ENCODE results near the gene CECR2. TPM values are rescaled to one million over a fixed set of nuclear protein-coding genes. Genes with fewer than 3 reads are reported as not detected.

The CECR2 gene
- total and polyA plus RNA-seq, 10 of the 15 experiments (the other 5 are each of a cell fraction or from before 2014, with no cell fraction given), result 0.01 to 0.08 (median 0.01) TPM; not detected in 7

DNA sequence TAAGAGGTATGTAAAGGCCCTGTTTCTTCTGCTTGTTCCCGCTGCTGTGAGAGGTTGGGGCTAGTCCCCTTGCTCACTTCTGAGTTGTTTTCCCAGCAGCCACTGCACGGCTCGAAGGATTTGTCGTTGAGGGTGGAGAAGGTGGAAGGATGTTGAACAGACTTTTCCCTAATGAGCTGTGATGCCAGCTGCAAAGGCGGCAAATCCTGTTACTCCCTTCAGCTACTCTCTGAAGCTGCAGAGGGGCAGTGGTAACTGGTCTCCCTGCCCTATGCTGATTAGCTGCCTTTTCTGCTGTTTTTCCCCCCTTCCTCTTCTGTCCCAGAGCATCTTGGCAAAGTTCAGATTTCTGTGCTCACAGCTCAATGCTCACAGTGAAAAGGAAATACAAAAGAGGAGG, 103.7 kb downstream of the CECR2 start (continued):
- TF ChIP-seq, protein P1, sequence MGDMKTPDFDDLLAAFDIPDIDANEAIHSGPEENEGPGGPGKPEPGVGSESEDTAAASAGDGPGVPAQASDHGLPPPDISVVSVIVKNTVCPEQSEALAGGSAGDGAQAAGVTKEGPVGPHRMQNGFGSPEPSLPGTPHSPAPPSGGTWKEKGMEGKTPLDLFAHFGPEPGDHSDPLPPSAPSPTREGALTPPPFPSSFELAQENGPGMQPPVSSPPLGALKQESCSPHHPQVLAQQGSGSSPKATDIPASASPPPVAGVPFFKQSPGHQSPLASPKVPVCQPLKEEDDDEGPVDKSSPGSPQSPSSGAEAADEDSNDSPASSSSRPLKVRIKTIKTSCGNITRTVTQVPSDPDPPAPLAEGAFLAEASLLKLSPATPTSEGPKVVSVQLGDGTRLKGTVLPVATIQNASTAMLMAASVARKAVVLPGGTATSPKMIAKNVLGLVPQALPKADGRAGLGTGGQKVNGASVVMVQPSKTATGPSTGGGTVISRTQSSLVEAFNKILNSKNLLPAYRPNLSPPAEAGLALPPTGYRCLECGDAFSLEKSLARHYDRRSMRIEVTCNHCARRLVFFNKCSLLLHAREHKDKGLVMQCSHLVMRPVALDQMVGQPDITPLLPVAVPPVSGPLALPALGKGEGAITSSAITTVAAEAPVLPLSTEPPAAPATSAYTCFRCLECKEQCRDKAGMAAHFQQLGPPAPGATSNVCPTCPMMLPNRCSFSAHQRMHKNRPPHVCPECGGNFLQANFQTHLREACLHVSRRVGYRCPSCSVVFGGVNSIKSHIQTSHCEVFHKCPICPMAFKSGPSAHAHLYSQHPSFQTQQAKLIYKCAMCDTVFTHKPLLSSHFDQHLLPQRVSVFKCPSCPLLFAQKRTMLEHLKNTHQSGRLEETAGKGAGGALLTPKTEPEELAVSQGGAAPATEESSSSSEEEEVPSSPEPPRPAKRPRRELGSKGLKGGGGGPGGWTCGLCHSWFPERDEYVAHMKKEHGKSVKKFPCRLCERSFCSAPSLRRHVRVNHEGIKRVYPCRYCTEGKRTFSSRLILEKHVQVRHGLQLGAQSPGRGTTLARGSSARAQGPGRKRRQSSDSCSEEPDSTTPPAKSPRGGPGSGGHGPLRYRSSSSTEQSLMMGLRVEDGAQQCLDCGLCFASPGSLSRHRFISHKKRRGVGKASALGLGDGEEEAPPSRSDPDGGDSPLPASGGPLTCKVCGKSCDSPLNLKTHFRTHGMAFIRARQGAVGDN (IDR thresholded peaks at IDR 0.05), result no peak
- TF ChIP-seq ESRRA (IDR thresholded peaks at IDR 0.05; ENCODE audit: low read length) (no peak), CBX5 (IDR thresholded peaks at IDR 0.05; ENCODE audit: low read depth) (no peak), ZNF207 (IDR thresholded peaks at IDR 0.05; ENCODE audit: borderline replicate concordance) (no peak), HDGF (IDR thresholded peaks at IDR 0.05) (no peak)

DNA sequence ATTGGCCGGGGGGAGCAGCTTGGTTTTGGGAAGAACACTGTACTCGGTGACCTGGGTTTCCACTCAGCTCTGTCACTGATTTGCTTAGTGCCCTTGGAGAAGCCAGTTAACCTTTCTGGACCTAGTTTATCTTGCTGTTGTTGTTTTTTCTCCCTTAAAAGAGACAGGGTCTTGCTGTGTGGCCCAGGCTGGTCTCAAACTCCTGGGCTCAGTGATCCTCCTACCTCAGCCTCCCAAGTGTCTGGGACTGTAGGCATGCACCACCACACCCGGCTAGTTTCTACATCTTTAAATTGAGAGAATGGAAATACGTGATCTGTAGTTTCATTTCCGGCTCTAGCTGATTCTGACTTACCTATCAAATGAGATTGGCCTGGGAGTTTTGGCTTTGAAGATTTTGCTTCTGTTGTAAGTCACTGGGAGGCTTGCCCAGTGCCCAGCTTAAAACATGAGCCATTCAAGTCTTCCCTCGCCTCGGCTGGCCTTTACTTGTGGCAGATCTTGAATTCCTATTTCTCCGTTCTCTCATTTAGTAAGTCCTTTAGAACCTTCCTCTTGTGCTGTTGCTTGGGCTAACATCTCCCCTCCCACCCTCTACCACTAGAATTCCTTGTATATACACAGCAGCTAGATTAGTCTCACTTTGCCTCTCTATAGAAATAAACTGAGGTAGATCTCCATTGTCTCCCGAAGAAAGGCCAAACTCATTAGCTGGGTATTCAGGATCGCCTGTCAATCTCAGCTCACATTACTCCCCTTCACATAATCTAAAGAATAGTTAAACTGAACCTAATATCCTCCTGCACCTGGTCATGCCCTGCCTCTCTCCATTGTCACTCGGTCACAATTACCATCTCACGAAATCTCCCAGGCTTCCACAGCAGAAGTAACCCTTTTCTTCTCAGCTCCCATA, 106.3 kb downstream of the CECR2 start:
- ATAC-seq (no peak), DNase-seq (ENCODE audit: low read depth, low spot score) (no peak), FAIRE-seq (no peak)
- RAD21 ChIA-PET (ENCODE audit: unreplicated experiment), result no interaction called here
- SMC1A ChIA-PET (ENCODE audit: uncharacterized antibody, unreplicated experiment), result interaction anchor here (0.8 kb wide), 1 partner anchor 136 kb away, joined by 3 read pairs; no protein-coding TSS in a partner anchor
- in situ Hi-C loops (cut with MboI), result no loop called here
- H4K20me1 ChIP-seq (ENCODE audit: control insufficient read depth, insufficient read depth), result no peaks in the 10 kb centered on the region
- POLR2A ChIA-PET, result no interaction called here
- H3K36me3 ChIP-seq (ENCODE audit: control insufficient read depth in 2 of 2, insufficient read depth in 2 of 2, low read length in 1 of 2), result no peaks in the 10 kb centered on the region
- WGBS (ENCODE audit: insufficient coverage, insufficient replicate concordance, low lambda C conversion rate, missing lambda C conversion rate), result 51% methylated on average over 12 of the region's 12 CpGs
- intact Hi-C loops (cut with micrococcal nuclease; ENCODE audit: unreplicated experiment), result no loop called here
- H3K4me3 ChIP-seq, result no peak overlapping the region
- BruUV-seq (replicated peaks), result no TSS peak
- H3K4me1 ChIP-seq (ENCODE audit: control insufficient read depth, insufficient read depth, low read length), result peaks cover 3% of the 10 kb centered on the region; the same call in 1 of the 2 replicates
- no peaks in the 10 kb centered on the region for H3K9me3 ChIP-seq (replicated peaks; ENCODE audit: control insufficient read depth, insufficient read depth, low read length)
- H3K4me2 ChIP-seq (ENCODE audit: control insufficient read depth, insufficient read depth), result no peak overlapping the region
- CTCF ChIA-PET, result interaction anchor here (1.6 kb wide), 1 partner anchor 26 kb away, joined by 7 read pairs; no protein-coding TSS in a partner anchor
- H2AFZ ChIP-seq (ENCODE audit: control insufficient read depth, low read depth, low read length), result no peak overlapping the region
- no peaks in the 10 kb centered on the region for H3K79me2 ChIP-seq (ENCODE audit: control insufficient read depth, insufficient read depth, low read length)
- peaks cover 2 to 6% of the 10 kb centered on the region in 2 experiments; a peak in 3 of 4 replicates for H3K27me3 ChIP-seq (replicated peaks in 1 of 2; ENCODE audit: control insufficient read depth in 2 of 2, insufficient read depth in 2 of 2, low read length in 1 of 2)
- H3K27ac ChIP-seq (ENCODE audit: control insufficient read depth, insufficient read depth), result no peak overlapping the region
- H3K9ac ChIP-seq (ENCODE audit: control insufficient read depth, insufficient read depth, low read length), result no peak overlapping the region
- TF ChIP-seq, protein P2, sequence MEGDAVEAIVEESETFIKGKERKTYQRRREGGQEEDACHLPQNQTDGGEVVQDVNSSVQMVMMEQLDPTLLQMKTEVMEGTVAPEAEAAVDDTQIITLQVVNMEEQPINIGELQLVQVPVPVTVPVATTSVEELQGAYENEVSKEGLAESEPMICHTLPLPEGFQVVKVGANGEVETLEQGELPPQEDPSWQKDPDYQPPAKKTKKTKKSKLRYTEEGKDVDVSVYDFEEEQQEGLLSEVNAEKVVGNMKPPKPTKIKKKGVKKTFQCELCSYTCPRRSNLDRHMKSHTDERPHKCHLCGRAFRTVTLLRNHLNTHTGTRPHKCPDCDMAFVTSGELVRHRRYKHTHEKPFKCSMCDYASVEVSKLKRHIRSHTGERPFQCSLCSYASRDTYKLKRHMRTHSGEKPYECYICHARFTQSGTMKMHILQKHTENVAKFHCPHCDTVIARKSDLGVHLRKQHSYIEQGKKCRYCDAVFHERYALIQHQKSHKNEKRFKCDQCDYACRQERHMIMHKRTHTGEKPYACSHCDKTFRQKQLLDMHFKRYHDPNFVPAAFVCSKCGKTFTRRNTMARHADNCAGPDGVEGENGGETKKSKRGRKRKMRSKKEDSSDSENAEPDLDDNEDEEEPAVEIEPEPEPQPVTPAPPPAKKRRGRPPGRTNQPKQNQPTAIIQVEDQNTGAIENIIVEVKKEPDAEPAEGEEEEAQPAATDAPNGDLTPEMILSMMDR (IDR thresholded peaks at IDR 0.05 in 2 of 3, conservative IDR thresholded peaks at IDR 0.05 in 1 of 3; ENCODE audit: control insufficient read depth in 2 of 3, extremely low read depth in 1 of 3, insufficient read depth in 1 of 3, low read depth in 3 of 3, low read length in 3 of 3), result no peak
- TF ChIP-seq, protein P3, sequence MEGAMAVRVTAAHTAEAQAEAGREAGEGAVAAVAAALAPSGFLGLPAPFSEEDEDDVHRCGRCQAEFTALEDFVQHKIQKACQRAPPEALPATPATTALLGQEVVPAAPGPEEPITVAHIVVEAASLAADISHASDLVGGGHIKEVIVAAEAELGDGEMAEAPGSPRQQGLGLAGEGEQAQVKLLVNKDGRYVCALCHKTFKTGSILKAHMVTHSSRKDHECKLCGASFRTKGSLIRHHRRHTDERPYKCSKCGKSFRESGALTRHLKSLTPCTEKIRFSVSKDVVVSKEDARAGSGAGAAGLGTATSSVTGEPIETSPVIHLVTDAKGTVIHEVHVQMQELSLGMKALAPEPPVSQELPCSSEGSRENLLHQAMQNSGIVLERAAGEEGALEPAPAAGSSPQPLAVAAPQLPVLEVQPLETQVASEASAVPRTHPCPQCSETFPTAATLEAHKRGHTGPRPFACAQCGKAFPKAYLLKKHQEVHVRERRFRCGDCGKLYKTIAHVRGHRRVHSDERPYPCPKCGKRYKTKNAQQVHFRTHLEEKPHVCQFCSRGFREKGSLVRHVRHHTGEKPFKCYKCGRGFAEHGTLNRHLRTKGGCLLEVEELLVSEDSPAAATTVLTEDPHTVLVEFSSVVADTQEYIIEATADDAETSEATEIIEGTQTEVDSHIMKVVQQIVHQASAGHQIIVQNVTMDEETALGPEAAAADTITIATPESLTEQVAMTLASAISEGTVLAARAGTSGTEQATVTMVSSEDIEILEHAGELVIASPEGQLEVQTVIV (IDR thresholded peaks at IDR 0.05; ENCODE audit: borderline replicate concordance, partially characterized antibody), result no peak
- TF ChIP-seq, protein P4, sequence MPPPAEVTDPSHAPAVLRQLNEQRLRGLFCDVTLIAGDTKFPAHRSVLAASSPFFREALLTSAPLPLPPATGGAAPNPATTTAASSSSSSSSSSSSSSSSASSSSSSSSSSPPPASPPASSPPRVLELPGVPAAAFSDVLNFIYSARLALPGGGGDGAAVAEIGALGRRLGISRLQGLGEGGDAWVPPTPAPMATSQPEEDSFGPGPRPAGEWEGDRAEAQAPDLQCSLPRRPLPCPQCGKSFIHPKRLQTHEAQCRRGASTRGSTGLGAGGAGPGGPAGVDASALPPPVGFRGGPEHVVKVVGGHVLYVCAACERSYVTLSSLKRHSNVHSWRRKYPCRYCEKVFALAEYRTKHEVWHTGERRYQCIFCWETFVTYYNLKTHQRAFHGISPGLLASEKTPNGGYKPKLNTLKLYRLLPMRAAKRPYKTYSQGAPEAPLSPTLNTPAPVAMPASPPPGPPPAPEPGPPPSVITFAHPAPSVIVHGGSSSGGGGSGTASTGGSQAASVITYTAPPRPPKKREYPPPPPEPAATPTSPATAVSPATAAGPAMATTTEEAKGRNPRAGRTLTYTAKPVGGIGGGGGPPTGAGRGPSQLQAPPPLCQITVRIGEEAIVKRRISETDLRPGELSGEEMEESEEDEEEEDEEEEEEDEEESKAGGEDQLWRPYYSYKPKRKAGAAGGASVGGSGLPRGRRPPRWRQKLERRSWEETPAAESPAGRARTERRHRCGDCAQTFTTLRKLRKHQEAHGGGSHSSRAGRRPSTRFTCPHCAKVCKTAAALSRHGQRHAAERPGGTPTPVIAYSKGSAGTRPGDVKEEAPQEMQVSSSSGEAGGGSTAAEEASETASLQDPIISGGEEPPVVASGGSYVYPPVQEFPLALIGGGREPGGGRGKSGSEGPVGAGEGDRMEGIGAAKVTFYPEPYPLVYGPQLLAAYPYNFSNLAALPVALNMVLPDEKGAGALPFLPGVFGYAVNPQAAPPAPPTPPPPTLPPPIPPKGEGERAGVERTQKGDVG (CRISPR knock-in tag; IDR thresholded peaks at IDR 0.05), result no peak
